Skin of body (tissue), 2 donors: Measurements from ENCODE around the gene TICRR. TPM values are rescaled to one million over a fixed set of nuclear protein-coding genes. Genes with fewer than 3 reads are reported as not detected.

Experiments
- DNase-seq: peaks from one replicate; lab custom pipeline; 2025; lab: John Stamatoyannopoulos, UW
- total RNA-seq: library from RNA; depleted of rRNA; stranded (reverse); fragments of >200 nt; gene quantifications from one replicate; pipeline ENCODE4 v1.2.3, GENCODE V29; 2014

Gene TICRR
- total RNA-seq, 1 donor from 2014 or later: 2.4 TPM

DNA sequence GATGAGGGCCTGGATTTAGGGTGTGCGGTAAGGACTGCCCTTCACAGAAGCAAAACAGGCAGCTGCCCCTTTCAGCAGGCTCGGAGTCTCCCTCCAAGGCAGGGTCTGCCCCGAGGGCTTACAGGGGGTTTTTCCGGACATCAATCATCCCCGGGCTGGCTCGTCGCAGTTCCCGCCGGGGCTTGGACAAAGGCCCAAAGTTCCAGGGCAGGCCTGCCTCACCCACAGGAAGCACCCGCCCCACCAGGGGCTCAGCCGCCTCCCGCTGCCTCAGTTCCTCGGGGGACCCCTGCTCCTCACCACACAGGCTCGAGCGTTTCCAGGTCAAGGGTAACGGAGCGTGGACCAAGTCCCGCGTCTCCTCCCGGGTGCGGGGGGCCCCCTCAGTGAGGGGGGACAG lies 53.0 kb downstream of the TICRR start:
- no peak for DNase-seq

DNA sequence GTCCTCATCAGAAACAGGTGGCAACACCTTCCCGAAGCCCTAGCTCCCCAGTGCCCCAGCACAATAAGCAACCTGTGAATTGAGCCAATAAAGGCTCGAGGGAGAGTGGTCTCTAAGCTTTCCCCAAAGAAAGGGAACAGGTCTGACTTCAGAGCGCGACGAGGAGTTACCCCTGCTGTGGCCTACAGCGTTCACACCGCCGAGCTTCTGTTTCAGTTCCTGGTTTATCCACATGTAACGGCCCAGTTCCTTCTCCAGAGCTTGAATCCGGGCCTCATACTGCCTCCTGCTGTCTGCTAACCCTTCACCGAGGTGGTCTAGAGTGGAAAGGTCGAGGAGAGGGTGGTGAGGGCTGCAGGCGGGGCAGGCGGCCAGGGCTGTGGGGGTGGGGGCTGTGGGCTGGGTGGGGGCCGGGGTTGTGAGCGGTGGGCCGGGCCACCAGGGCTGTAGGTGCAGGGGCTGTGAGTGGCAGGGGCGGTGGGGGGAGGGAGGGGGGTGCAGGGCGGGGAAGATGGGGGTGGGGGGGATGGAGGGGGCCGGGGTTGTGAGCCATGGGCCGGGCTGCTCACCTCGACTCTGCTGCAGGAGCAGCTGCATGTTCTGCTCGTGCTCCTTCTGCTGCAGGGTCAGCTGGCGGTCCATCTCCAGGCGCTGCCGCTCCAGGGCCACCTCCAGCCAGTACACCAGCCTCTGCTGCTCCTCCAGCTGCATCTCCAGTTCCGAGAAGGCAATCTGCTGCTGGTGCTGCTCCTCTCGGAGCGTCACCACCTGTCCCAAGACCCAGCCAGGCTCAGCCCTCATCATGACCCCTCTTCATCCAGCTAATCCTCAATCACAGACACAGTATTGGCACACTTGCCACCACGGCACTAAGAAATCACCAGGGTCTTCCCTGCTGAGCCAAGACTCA lies 53.8 kb downstream of the TICRR start:
- no peak for DNase-seq

DNA sequence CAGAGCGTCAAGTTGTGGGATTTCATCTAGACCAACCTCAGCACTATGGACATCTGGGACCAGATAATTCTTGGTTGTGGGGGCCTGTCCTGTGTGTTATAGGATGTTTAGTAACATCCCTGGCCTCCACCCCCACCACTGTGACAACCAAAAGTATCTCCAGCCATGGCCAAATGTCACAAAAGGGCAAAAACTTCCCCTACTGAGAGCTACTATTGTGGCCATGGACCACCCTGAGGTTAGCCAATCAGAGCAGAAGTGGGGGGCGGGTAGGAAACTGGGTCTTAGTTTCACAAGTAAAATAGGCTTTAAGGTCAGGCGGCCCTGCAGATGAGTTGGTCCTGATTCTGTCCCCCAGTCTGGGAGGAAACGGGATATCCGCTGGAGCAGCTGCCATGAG lies 54.6 kb downstream of the TICRR start:
- DNase-seq: no peak

DNA sequence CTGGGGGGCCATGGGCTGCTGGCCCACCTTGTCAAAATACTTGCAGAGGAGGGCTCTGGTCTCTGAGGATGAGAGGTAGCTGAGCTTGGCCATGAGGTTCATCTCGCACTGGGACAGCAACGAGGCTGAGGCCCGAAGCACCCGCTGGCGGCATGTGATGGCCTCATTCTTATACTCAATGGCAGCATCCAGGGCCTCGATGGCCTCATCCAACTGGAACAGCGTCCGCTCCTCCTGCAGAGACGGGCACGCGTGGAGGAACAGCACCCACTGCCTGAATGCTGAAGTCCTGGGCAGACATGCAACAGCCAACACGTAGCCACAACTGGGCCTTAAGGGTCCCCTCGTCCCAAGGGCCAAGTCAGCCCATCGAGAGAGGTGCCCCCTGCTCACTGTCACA lies 55.0 kb downstream of the TICRR start:
- DNase-seq: no peak

DNA sequence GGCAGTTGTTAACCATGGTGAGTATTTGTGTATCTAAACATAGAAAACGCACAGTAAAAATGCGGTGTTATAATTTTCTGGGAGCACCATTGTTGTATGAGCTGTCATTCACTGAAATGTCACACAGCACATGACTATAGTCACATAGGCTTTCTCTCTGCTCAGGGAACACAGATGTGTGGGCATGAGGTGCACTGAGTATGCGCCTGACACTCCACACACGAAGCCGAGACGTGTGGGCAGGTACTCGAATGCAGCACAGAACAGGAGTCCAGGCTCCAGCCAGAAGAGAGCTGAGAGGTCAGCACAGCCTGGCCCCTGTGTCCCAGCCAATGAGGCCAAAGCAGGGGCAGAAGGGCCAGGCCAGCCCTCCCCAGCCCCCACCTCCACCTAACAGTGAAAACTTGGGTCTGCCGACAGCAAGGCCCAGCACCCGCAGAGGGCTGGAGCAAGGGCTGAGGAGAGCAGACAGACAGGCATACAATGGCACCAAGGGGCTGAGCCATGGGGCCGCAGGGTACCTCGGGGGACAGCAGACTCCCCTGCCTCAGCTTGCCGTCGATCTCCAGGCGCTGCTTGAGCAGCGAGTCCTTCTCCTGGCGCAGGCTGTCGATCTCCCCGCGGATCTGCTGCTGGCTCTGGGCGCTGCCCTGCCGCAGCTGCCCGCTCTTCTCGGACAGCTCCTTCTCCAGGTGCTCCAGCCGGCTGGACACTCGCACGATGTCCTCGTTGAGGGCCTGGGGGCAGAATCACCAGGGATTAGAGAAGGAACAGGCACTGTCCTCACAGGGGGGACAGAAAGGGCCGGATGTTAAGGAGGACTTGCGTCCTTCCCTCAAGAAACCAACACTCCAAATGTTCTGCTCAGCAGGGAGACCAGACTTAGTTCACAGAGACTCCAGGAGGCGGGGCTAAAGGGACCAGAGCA lies 56.0 kb downstream of the TICRR start:
- DNase-seq: no peak

DNA sequence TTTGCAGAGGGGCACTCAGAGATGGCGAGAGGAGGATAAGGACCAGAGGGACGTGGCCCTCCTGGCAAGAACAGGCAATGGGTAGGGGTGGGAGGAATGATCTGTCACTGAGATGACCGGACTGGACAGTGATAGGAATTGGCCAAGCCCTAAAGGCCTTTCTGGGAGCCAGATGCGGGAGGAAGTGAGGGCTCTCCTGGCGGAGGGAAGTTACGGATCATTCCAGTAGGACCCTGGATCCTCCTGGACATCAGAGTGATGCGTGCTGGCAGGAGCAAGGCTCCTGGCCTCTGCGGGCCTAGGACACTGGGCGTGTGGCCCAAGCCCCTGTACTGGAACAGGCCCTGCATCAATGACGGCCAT lies 56.6 kb downstream of the TICRR start:
- DNase-seq: no peak

DNA sequence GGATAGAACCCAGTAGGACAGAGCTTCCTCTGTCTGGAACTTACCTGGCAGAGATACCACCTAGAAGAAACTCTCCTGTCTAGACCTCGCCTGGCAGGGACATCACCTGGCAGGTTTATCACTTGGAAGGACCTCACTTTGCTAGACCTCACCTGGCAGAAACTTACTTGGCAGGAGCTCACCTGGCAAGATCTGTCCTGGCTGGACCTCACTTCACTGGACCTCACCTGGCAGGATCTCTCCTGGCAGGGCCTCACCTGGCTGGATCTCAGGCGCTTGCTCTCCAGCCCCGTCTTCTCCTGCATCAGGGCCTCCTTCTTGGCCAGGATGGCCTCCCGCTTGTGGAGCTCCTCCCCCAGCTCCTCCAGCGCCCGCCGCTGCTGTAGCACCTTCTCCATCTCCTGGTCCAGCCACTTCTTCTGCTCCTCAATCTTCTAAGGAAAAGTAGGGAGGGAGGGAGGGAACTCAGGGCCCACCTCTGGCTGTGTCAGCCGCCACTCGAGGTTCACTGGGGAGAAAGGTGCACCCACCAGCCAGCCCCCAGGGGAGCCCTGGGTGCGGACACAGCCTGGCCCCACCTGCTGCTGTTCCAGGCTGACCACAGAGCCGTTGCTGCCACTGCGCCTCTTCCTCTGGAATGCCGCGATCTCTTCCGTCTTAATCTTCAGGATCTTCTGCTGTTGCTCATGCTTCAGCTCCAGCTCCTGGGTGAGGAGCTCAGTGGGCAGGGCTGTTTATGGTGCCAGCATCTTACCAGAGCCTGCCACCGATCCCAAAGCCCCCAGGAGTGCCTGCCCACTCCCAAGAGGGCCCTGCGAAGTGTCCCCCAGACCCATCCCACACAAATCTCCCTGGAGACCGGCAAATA lies 57.5 kb downstream of the TICRR start:
- DNase-seq: no peak

DNA sequence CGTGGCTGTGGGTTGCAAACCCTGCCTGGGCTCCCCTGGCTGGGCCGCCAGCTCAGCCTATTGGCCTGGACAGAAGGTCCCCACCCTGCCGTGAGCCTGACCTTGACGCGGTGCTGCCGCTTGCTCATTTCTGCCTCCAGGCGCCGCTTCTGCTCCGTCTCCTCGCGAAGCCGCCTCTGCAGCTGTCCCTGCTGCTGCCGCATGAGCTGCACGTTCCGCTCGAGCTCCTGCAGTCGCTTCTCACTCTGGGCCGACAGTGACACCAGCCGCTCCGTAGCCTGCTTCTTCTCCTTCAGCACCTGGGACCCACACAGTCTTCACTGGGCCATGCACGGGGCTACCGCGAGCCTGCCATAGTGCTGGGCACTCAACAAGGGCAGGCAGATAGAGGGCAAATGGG lies 58.3 kb downstream of the TICRR start:
- DNase-seq: no peak

DNA sequence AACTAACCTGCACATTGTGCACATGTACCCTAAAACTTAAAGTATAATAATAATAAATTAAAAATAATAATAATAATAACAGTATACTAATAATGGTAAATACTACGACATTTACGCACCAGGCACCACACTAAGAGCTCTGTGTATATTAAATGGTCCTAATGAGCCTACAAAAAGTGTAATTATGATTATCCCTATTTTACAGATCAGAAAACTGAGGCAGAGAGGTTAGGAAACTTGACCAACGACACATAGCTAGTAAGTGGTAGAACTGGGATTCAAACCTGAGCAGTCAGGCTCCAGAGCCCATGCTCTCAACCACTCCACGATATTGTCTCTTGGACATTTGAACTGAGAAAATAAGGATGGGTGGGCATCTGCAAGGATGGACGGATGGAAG lies 65.0 kb downstream of the TICRR start:
- no peak for DNase-seq

DNA sequence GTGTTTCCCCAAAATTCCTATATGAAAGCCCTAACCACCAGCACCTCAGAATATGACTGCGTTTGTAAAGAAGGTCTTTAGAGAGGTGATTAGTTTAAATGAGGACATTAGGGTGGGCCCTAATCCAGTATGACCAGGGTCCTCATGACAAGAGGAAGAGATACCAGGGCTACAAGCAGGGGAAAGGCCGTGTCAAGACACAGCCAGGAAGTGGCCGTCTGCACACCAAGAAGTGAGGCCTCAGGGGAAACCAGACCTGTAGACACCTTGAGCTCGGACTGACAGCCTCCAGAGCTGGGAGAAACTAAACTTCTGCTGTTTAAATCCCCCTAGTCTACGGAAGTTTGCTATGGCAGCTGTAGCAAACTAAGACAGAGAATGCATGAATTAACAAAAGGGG lies 65.8 kb downstream of the TICRR start:
- no peak for DNase-seq

DNA sequence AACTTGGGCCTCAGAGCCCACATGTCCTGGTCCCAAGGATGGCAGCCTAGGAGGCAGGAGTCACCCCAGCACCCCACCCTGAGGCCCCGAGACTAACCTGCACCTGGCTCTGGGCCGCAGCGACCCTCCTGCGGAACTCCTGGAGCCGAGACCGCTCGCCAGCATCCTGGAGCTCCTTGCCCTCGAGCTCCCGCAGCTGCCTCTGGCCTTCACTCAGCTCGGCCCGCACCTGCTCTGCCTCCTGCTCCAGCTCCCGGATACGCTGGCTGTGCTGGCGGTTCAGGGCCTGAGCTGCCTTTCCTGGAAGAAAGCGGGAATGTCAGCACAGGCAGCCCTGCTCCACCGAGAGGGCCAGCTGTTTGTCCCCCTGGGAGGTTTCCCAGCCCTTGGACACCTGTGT lies 66.8 kb downstream of the TICRR start:
- no peak for DNase-seq

DNA sequence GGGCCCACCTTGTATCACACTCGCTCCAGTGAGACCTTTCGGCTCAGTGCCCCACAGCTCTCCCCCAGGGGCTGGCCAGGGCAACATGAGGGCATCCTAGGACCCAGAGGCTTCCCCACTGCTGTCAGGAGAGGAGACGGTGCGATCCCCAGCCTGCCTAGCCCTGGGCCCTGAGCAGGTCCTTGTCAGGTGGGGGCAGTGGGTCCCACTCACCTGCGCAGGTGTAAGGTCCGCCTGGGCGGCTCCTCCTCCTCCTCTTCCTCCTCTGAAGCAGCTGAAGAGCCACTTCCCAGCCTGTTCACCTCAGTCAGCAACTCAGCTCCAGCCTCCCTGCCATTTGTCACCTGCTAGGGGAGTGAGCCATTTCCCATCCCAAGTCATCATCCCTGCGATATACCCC lies 70.4 kb downstream of the TICRR start:
- DNase-seq: no peak

DNA sequence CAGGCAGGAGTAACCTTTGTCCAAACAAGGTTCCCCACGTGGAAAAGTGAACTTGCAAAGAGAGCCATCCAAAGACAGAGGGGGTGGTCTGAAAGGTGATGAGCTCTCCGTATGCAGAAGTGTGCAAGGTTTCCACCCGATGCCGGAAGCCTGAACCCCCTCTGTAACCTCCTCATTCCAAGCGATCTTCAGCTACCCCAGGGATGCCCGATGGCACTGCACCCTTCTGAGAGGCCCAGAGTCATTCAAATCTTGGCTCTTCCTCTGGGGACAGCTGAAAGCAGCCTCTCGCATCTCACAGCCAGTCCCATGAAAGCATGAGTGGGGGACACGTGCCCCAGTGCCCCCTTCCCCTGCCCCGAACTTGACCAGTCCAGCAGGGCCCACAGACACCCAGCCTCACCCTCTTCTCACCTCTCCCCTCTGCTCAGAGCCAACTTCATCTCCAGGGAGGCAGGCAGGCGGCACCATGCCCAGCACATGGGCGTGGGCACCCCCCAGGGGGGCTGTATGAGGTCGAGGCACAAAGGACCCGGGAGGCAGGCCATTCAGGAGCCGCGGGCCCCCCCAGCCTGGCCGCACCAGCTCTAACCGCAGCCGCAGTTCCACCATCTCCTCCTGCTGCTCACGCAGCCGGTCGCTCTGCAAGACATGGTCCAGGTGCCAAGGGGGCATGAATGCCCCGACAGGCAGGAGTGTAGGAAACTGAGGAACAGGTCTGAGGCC lies 71.3 kb downstream of the TICRR start:
- no peak for DNase-seq

DNA sequence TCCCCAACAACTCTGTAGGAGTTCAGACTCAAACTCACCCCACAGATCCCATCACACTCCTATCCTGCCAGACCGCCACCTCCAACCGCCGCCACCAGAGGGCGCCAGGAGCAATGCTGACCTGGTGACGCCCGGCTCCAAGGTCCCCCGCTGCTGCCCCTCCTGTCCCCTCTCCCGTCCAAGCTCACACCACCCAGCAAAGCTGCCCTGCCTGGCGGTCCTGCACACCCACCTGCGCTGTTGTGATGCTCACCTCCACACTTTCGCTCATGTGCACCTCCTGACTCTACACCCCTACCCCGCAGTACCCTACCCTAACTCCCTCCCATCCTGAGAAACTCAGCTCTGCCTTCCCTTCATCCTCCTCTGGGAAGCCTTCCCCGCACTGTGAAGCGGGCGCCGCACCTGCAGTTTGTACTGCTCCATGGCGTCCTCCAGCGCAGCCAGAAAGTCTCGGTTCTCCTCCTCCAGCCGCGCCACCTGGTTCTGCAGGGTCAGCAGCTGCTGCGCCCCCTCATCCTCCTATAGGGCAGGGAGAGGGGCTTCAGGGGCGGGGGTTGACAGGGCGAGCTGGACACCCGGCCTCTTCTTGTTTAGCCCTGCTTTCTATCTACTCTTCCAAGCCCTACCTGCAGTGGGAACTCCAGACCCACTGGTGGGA lies 72.1 kb downstream of the TICRR start:
- DNase-seq: no peak

DNA sequence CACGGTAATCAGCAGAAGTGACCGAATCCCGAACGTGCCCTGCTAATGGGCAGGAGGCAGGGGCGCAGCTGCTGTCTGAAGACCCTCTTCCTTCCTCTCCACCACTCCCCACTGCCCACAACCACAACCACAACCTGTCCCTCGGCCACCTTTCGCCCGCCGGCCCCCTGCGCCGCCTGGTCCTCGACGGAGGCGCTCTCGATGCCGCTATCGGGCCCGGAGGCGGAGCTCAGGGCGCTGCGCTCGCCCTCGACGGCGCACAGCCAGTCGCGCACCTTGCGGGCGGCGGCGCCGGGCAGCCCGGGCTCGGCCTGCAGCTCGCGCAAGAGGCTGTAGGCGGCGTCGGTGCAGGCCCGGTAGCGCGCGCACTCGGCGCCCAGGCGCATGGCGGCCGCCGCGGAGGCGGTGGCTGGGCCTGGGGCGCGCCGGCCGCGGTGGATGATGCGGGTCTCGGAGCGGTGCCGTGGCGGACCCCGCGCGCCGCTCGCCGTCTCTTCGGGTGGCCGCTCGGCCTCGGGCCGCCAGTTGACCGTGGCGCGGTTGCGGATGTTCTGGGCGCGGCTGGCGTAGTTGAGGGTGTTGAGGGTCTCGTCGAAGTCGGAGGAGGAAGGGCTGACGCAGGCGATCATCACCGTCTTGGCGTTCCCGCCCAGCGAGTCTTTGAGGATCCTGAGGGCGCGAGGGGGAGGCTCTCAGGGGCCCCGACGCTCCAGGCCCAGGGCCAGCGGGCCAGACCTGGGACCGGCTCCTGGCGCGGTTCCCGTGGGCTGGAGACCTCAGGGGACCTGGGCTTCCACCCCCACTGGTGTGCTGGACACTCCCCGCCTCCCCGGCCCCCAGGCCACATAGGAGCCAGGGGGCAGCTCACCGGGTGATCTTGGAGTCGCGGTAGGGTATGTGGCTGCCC lies 73.1 kb downstream of the TICRR start:
- no peak for DNase-seq

DNA sequence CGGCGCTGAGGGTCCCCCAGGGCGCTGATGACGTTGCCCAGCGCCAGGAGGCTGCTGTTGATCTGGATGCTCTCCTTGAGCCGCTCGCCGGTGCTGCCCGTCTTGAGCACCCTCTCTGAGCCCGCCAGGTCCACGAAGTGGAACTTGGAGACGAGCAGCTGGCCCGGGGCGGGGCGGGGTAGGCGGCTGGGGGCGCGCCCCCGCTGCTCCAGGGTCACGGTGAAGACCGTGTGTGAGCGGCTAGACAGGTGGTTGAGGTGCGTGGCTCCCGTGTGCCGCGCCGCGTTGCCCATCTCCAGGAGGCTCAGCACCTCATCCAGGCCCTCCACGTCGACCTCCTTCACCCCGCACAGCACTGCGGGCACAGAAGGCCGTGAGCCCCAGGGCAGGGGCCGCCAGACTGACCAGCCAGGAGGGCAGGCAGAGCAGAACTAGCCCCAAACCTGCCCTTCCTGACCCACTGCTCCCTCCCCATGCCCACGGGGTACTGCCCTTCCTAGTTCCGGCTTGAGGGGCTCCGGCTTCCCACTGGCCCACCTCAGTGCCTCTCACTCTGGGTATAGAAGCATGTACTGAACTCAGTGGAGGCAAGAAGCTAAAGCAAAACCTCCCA lies 73.8 kb downstream of the TICRR start:
- DNase-seq: no peak

DNA sequence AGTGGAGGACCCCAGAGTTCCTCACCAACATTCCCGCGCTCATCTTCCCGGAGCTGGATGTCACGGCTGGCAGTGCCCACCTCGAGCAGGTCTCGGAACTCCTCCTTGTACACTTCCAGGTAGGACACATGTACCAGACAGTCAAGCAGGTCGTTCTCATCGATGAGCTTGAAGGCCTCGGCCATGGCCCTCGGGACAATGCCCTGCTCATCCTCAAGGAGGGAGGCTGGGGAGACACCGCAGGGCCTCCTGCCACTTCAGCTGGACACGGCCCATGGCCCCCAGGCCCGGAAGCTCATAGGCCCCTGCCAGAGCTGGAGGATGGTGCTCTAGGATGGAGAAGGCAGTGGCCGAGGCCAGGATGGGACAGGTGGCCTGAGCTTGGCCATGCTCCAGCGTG lies 74.4 kb downstream of the TICRR start:
- no peak for DNase-seq

DNA sequence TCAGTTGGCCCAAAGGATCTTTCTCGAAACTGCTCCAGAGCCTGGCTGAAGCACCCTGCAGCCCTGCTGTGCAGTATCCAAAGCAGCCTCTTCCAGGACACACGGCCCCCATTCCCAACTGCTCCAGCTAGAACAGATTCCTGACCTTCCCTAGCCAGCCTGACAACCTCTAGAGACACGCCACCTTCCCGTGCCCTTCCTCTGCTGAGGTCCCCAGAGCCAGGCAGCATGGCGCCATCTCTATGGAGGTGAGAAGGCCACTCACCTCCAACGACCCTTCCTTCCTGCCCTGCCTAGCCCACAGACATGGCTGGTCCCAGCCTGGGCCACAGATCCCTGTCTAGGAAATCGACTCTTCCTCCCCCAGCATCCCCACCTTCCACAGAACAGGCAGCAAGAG lies 76.9 kb downstream of the TICRR start:
- DNase-seq: no peak

DNA sequence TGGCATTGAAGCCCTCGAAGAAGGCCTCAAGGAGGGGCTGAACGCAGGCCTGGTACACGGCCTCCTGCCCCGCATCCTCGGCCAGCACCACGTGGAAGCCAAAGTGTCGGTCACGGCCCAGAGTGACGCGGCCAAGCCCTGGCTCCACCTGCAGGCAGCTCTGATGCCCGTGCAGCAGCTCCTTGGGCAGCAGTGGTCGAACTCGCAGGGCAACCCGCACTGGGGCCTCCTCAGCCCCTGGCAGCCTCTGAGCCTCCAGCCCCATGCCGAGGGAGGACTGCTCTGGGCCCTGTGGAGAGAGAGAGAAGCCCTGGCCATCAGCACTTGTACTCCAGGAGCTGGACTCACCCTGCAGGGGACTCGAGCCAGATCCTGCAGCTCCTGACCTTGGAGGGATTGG lies 77.4 kb downstream of the TICRR start:
- DNase-seq: no peak
